ENCODE measurements around the gene AKT1S1. TPM values are rescaled to one million over a fixed set of nuclear protein-coding genes. Genes with fewer than 3 reads are reported as not detected.

The AKT1S1 gene
- total RNA-seq, 1 experiment from 2014 or later: 14.0 TPM

DNA sequence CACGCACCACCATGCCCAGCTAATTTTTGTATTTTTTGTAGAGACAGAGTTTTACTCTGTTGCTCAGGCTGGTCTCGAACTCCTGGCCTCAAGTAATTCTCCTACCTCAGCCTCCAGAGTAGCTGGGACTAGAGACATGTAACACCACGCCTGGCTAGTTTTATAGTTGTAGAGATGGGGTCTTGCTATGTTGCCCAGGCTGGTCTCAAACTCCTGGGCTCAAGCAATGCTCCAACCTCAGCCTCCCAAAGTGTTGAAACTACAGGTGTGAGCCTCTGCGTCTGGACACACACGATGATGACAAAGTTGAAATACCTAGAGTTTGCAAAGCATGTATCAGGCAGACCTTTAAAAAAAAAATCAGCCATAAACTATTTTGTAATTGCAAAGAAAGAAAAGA, 30.7 kb downstream of the AKT1S1 start:
- in situ Hi-C loops (cut with HindIII; ENCODE audit: low sequenced_read_pairs): no loop called here
- no peak for DNase-seq (ENCODE audit: low spot score)

DNA sequence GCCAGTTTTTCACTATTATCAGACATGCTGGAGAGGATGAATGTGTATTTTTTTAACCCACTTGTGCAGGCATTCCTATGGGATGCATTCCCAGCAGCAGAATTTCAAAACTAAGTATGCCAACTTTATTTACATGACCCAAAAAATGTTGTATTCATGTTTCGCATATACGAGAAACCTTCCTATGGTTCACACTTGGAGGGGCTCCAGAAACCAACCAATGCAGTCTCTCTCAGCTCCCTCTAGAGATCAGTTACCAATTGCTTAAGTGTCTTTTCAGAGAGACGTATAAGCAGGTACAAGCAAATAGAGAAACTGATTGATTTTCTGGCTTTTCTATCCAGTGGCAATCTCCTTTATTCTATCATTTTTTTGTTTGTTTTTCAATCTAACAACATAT, 31.7 kb downstream of the AKT1S1 start:
- no peak for DNase-seq (ENCODE audit: low spot score)
- in situ Hi-C loops (cut with HindIII; ENCODE audit: low sequenced_read_pairs): no loop called here

DNA sequence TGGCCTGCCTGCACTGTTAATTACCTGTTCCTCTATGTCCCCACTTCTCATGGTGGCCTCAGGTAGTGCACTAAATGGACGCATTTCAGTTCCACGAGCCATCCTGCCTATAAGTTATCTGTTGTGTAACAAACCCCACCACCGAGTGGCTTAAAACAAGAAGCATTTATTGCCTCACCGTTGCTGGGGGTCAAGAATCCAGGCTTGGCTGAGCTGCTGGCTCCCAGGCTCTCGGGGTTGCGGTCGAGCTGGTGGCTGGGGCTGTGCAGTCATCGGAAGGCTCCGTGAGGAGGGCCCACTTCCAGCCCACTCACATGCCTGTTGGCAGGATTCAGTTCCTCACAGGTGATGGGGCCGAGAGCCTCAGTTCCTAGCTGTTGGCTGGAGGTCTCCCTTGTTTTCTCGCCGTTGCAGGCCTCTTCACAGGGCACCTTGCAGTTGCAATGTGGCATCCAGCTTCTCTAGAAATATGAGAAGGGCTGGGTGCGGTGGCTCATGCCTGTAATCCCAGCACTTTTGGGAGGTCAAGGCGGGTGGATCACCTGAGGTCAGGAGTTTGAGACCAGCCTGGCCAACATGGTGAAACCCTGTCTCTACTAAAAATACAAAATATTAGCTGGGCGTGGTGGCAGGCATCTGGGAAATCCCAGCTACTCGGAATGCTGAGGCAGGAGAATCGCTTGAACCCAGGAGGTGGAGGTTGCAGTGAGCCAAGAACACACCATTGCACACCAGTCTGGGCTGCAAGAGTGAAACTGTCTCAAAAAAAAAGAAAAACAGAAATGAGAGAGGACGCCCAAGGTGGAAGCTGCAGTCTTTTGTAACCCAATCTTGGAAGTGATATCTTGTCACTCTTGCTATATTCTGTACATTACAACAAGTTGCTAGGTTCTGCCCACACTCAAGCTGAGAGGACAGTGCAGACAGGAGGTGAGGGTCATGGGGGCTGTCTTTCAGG, 32.7 kb downstream of the AKT1S1 start:
- DNase-seq (ENCODE audit: low spot score): no peak
- in situ Hi-C loops (cut with HindIII; ENCODE audit: low sequenced_read_pairs): no loop called here

DNA sequence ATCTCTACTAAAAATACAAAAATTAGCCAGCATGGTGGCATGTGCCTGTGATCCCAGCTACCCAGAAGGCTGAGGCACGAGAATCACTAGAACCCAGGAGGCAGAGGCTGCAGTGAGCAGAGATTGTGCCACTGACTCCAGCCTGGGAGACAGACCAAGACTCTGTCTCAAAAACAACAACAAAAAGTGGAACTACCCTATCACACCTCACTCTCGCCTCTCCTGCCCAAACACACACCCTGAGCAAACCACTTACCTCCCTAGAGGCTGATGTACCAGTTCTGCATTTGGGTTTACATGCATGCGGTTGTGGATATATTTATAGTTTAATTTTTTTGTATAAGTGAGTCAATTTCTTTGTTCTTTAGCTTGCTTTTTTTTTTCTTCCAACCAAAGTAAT, 33.9 kb downstream of the AKT1S1 start:
- DNase-seq (ENCODE audit: low spot score): no peak
- in situ Hi-C loops (cut with HindIII; ENCODE audit: low sequenced_read_pairs): no loop called here

DNA sequence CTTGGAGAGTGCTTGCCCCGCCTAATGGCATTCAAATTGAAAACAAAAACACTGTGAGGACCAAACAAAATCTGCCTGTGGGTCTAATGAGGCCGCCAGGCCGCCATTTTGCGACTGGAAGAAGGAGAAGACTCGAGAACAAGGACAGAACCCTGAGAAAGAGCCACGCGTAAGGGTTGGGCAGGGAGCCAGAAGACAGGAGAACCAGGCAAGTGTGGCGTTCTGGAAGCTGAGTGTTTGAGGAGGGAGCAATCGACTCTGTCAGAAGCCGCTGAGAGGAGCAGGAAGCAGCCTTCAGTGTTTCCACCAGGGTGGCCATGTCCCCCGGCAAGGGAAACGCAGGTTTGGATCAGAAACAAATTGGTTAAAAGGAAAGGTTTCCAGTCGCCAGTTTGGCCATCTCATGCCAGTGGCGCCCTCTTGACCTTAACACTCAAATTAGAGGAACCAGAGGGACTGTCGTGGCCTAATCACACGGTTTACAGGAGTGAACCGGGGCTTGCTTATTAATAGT, 36.4 kb downstream of the AKT1S1 start:
- DNase-seq (ENCODE audit: low spot score): no peak
- in situ Hi-C loops (cut with HindIII; ENCODE audit: low sequenced_read_pairs): no loop called here

DNA sequence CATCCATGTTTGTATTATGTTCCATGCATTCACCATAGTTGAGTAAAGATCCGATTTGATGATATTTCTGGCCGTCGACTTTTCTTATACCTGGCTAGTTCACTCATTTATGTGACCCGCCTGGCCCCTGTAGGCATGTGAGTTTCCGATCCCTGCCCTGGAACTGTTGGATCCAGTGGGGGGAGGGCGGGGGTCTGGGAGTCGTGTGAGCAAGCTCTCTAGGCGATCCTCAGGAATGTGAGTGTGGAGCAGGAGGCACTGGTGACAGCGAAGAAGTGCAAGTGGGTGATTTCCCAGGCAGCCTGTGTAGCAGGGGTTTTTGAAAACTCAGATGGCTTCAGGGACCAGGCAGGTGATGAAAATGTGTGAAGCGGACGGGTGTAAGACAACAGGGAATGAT, 36.8 kb downstream of the AKT1S1 start:
- in situ Hi-C loops (cut with HindIII; ENCODE audit: low sequenced_read_pairs): no loop called here
- no peak for DNase-seq (ENCODE audit: low spot score)

DNA sequence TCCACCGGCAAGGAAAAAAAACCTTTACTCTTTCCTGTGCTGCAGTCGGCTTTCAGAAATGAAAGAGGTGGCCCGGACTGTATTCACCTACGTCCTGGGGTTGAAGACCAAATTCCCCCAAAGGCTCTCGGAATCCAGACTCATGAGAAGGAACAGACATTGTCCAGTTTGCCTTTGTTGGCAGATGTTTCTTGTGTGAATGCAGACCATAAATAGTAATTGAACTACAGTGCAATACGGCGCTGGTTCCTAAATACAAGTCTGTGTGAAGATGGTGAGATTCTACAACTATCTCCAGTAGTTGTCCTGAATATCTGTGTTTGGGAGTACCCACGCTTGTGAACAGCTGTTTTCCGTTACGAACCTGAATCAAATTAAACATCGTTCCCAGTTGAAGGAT, 37.4 kb downstream of the AKT1S1 start:
- DNase-seq (ENCODE audit: low spot score): no peak
- in situ Hi-C loops (cut with HindIII; ENCODE audit: low sequenced_read_pairs): no loop called here

DNA sequence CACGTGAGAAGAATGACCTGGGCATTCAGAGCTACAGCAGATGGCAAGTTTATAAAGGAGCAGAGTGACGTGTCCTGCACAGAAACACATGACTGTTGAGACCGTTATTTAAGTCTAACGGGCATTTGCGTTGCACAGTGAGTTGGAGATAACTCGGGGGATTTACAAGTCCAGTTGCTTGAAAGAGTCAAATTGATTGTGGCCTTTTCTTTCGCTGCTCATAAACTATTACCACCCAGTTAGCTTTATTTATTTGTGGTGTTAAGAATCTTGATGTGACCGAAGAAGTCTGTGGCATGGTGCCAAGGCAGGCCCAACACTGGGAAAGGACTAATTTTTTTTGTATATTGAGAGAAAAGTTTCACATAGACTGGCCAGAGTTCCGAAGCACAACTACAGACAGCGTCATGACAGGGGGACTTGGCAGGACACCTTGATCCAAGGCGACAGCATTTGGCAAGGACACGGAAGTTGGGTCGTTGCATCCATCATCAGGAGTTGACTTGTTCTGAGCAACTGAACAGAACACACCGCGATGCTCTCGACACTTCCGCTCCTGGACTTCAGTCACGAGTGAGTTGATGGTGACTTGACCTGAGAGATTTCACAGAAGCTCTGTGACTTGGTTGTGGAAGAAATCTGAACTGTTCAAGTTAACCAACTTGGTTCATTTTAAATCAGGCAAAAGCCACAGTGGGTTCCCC, 38.1 kb downstream of the AKT1S1 start:
- no peak for DNase-seq (ENCODE audit: low spot score)
- in situ Hi-C loops (cut with HindIII; ENCODE audit: low sequenced_read_pairs): no loop called here

DNA sequence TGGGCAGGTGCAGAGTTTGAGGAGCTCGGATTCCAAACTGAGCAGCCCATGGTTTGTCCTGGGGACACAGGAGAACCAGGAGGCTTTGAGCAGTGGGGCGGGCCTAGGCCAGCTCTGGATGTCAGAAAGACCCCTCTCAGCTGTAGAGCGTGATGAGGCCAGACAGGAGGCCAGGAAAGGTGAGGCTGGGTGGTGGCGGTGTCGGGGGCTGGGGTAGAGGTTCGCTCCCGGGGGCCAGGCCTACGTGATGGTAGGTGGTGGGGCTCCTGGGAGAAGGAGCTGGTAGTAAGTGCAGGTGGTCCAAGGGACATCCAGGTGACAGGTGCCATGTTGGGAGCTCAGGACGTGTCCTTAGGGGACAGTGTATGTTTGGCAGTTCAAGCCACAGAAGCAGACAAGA, 39.7 kb downstream of the AKT1S1 start:
- in situ Hi-C loops (cut with HindIII; ENCODE audit: low sequenced_read_pairs): no loop called here
- no peak for DNase-seq (ENCODE audit: low spot score)

DNA sequence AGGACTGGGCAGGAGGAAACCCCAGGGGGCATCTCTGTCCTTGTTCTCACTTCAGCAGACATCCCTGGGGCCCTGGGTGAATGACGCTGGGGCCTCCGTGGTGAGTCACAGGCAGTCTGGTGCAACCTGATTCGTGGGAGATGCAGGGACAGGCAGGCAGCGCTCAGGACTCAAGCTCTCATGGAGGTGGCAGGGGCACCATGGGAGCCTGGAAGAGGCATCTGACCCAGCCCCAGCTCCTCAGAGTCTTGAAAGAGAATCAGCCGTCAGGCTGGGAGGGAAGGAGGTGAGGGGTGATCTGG, 40.2 kb downstream of the AKT1S1 start:
- in situ Hi-C loops (cut with HindIII; ENCODE audit: low sequenced_read_pairs): no loop called here
- DNase-seq (ENCODE audit: low spot score): no peak

DNA sequence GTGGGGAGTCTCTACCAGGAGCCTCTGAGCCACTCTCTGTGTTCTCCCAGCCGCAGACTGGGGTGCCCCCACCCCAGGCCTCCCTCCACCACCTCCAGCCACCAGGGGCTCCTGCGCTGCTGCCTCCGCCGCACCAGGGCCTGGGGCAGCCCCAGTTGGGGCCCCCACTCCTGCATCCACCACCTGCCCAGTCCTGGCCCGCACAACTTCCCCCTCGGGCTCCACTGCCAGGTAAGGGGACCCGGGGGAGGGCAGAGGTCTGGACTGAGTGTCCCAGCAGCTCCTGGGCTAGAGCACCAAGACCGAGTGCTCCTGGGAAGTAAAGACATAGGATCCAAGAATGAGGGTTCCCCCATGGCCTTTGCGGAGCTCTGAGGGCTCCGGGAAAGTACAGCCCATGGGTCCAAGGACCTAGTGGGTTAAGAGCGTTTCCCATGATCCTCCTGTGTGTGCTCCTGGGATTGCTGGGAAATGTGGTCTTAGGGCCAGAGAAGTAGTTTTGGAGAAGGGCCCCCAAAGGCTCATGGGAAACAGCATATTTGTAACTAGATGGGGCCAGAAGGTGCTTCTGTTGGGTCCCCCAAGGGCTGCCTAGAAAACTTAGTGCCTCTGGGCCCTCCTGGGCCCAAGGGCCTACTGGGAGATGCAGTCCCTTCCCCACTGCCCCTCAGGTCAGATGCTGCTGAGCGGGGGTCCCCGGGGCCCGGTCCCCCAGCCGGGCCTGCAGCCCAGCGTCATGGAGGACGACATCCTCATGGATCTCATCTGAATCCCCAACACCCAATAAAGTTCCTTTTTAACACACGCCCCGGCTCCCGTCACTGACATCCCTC, 40.8 kb downstream of the AKT1S1 start:
- in situ Hi-C loops (cut with HindIII; ENCODE audit: low sequenced_read_pairs): no loop called here
- no peak for DNase-seq (ENCODE audit: low spot score)

DNA sequence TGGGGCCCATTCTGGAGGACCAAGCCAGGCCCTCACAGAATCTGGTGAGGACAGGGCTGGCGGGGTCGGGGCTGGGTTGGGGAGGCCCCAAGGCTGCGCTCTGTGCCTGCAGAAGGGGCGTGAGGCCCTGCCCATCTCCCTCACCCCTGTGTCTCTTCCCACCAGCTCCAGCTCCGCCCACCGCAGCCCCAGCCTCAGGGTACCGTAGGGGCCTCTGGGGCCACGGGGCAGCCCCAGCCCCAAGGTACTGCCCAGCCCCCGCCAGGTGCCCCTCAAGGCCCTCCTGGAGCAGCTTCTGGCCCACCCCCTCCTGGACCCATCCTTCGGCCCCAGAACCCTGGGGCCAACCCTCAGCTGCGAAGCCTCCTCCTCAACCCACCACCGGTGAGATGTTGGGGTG, 41.6 kb downstream of the AKT1S1 start:
- DNase-seq (ENCODE audit: low spot score): no peak
- in situ Hi-C loops (cut with HindIII; ENCODE audit: low sequenced_read_pairs): no loop called here

DNA sequence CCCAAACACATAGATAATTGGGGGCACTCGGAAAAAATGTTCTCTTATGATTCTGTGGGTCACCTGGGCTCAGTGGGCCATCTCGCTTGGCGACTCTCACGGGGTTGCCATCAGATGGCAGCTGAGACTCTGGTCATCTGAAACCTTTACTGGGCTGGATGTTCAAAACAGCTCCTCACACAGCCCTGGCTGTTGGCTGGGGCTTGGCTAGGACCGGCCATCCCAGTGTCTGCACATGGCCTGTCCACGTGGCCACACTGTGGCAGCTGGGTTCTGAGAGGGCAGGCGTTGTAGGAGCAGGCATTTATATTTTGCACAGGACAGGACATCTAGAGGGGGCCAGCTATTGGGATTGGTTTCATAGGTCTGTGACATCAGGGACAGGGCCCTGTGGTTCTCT, 43.6 kb downstream of the AKT1S1 start:
- in situ Hi-C loops (cut with HindIII; ENCODE audit: low sequenced_read_pairs): no loop called here
- DNase-seq (ENCODE audit: low spot score): no peak

DNA sequence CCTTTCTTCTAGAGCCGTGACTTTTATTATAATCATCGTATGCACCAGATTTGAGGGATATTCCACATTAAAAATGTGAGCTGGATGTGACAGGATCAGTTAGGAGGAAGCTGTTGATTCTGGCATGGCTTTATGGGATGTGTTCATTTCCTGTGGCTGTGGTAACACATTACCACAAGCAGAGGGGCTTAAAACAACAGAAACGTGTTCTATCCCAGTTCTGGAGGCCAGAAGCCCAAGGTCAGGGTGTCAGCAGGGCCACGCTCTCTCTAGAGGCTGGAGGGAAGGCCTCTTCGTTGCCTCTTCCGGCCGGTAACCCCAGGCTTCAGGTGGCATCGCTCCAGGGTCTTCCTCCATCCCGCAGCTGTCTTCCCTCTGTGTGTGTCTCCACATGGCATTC, 44.6 kb downstream of the AKT1S1 start:
- DNase-seq (ENCODE audit: low spot score): no peak
- in situ Hi-C loops (cut with HindIII; ENCODE audit: low sequenced_read_pairs): no loop called here

DNA sequence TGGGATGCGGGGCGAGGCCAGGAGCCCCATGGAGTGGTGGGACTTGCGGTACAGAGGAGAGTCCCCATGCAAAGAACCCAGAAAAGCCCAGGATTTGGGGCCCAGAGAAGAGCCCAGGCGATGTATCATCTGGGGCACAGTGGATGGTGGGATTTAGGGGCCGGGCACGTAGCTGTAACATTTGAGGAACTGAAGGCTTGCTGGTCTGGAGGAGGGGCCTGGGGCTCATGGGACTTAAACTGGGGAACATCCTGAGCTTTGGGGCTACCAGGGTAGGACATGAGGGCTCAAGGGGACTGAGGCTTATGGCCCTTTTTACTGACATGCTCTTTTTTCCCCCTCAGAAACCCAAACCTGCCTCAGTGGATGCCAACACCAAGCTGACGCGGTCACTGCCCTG, 45.6 kb downstream of the AKT1S1 start:
- DNase-seq (ENCODE audit: low spot score): no peak
- in situ Hi-C loops (cut with HindIII; ENCODE audit: low sequenced_read_pairs): no loop called here

DNA sequence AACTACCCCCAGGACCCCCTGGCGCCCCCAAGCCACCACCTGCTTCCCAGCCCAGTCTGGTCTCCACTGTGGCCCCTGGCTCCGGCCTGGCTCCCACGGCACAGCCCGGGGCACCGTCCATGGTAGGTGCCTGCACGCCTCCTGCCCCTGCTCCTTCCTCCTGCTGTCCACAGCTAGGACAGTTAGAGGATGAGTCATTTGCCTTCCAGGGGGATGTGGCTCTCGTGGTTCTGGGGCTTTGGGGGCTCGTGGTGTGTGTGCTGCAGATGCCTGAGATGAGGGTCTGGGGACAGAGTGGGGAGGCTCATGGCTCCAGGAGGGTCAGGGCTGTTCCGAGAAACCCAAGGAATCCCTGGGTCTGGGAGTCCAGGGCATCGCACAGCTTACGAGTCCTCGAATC, 46.4 kb downstream of the AKT1S1 start:
- DNase-seq (ENCODE audit: low spot score): no peak
- in situ Hi-C loops (cut with HindIII; ENCODE audit: low sequenced_read_pairs): no loop called here

DNA sequence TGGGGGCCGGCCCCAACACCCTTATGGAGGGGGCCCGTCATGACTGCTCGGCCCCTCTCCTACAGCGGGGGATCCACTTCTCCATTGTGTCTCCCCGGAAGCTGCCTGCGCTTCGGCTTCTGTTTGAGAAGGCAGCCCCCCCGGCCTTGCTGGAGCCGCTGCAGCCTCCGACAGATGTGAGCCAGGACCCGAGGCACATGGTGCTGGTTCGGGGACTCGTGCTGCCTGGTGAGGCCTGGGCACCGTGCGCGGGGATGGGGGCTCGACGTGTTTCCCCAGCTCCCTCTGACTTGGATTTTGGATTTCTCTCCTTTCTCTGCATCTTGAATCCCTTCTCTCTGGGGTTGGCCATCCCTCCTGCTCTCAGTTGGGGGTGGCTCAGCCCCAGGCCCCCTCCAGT, 47.4 kb downstream of the AKT1S1 start:
- no peak for DNase-seq (ENCODE audit: low spot score)
- in situ Hi-C loops (cut with HindIII; ENCODE audit: low sequenced_read_pairs): no loop called here

DNA sequence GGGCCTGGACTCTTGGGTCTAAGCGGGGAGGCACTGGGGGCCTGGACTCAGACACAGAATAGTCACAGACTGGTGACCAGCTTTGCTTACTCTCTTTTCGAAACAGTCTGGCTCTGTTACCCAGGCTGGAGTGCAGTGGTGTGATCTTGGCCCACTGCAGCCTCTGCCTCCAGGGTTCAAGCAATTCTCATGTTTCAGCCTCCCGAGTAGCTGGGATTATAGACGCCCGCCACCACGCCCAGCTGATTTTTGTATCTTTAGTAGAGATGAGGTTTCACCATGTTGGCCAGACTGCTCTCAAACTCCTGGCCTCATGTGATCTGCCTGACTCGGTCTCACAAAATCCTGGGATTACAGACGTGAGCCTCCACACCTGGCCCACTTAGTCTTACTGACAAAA, 48.0 kb downstream of the AKT1S1 start:
- in situ Hi-C loops (cut with HindIII; ENCODE audit: low sequenced_read_pairs): no loop called here
- no peak for DNase-seq (ENCODE audit: low spot score)

DNA sequence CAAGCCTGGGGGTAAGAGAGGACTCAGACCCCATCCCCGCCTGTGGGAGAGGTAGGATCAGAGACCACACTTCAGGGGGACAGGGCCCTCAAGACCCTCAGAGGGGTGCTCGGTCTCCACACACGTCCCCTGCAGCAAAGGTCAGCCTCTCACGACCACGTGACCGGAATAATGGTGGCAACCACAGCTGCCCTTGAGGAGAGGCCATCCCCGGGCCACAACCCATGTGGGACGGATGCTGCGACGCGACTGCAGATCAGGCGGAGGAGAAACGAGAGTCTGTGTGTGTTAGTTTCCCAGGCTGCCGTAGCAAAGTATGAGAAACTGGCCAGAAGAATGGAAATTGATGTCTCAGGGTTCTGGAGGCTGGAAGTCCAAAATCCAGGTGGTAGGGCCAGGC, 50.1 kb downstream of the AKT1S1 start:
- in situ Hi-C loops (cut with HindIII; ENCODE audit: low sequenced_read_pairs): no loop called here
- no peak for DNase-seq (ENCODE audit: low spot score)

DNA sequence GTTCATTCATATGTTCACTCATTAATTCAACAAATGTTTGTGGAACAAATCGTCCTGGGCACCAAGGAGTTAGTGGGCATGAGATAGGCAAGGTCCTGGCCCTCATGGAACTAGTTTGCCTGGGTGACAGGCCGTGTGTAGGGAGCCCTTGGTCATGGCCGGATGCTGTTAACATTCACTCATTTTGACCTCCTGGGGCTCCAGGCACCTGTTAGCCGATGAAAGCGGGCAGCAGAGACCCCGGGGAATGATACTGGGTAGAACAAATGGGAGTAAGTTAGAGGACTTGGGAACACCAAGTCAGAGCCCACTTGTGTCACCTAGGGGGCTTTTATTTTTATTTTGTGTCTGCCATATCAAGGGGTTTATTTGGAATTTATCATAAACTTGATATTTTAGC, 52.5 kb downstream of the AKT1S1 start:
- no peak for DNase-seq (ENCODE audit: low spot score)
- in situ Hi-C loops (cut with HindIII; ENCODE audit: low sequenced_read_pairs): no loop called here
